ENCODE measurements around the gene ANO2.
"Not testable (repeated sequence)": the region's sequence is repeated elsewhere in the genome, so short reads cannot be mapped to it uniquely, and the experiment has no call there.

ANO2 gene

DNA sequence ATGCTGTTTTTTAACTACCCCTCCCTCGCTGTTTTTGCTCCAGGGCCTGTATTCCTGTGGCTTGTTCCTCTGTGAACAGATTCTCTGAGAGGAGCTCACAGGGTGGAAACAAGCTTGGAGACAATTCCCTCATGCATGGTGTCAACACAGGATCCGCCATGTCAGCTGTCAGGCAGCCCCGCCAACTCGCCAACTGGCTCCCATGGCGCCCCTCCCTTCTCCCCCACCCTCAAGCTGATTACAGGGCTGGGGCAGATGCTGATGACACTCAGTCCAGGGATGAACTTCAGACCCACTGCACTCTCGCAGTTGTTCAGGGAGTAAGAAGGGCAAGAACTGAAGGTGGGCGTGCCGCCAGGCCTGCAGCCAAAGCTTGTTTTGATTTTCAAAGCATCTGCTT, 283.2 kb downstream of the ANO2 start:
- H3K4me2 ChIP-seq (ENCODE audit: low read length) = no peak overlapping the region
- H4K20me1 ChIP-seq (ENCODE audit: control insufficient read depth, insufficient read depth, low read depth, low read length) = no peaks in the 10 kb centered on the region
- no peaks in the 10 kb centered on the region; the same call in 1 of the 2 replicates for H3K27me3 ChIP-seq (ENCODE audit: control insufficient read depth, low read length)
- no peak overlapping the region for H3K27ac ChIP-seq (ENCODE audit: low read depth, low read length)
- H3K36me3 ChIP-seq (ENCODE audit: control insufficient read depth, low read length) = no peaks in the 10 kb centered on the region
- no peak for TF ChIP-seq EZH2phosphoT487 (IDR thresholded peaks at IDR 0.05; ENCODE audit: borderline replicate concordance, low read length)
- no peak for TF ChIP-seq CTCF (IDR thresholded peaks at IDR 0.05; ENCODE audit: low read depth, low read length, poor library complexity, severe bottlenecking)
- H3K9me2 ChIP-seq (replicated peaks; ENCODE audit: control insufficient read depth, low read length) = no peaks in the 10 kb centered on the region
- no peaks in the 10 kb centered on the region for H3K9me3 ChIP-seq (ENCODE audit: control insufficient read depth, insufficient read depth, low read length)
- no peak overlapping the region for H3K4me3 ChIP-seq (ENCODE audit: low read length)
- H3F3A ChIP-seq (ENCODE audit: control insufficient read depth, insufficient read depth) = no peaks in the 10 kb centered on the region
- no peaks in the 10 kb centered on the region for H3K4me1 ChIP-seq (ENCODE audit: control insufficient read depth, low read length)
- H3K79me2 ChIP-seq (ENCODE audit: control insufficient read depth, low read length) = no peaks in the 10 kb centered on the region

DNA sequence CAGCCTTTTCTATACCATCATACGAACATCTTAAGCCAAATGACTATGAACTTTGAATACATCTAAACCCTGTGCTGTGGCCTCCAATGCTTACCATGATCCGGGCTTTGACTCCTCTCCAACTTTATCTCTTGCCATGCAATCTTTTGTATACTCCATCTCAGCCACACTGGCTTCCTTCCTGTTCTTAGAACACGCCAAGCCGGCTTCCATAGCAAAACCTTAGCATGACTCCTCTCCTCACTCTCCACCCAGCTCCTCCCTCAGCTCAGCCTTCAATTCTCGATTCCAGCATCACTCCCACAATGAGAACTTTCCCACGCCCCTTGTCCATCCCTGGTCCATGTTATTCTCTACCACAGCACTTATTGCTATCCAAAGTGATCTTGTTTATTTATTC, 284.8 kb downstream of the ANO2 start:
- no peaks in the 10 kb centered on the region for H3K79me2 ChIP-seq (ENCODE audit: control insufficient read depth, low read length)
- no peaks in the 10 kb centered on the region for H4K20me1 ChIP-seq (ENCODE audit: control insufficient read depth, insufficient read depth, low read depth, low read length)
- H3F3A ChIP-seq (ENCODE audit: control insufficient read depth, insufficient read depth) = no peaks in the 10 kb centered on the region
- H3K4me2 ChIP-seq (ENCODE audit: low read length) = no peak overlapping the region
- no peaks in the 10 kb centered on the region for H3K36me3 ChIP-seq (ENCODE audit: control insufficient read depth, low read length)
- H3K4me3 ChIP-seq (ENCODE audit: low read length) = no peak overlapping the region
- H3K27ac ChIP-seq (ENCODE audit: low read depth, low read length) = no peak overlapping the region
- H3K27me3 ChIP-seq (ENCODE audit: control insufficient read depth, low read length) = no peaks in the 10 kb centered on the region; the same call in 1 of the 2 replicates
- H3K9me2 ChIP-seq (replicated peaks; ENCODE audit: control insufficient read depth, low read length) = no peaks in the 10 kb centered on the region
- no peak for TF ChIP-seq CTCF (IDR thresholded peaks at IDR 0.05; ENCODE audit: low read depth, low read length, poor library complexity, severe bottlenecking)
- TF ChIP-seq EZH2phosphoT487 (IDR thresholded peaks at IDR 0.05; ENCODE audit: borderline replicate concordance, low read length) = no peak
- H3K4me1 ChIP-seq (ENCODE audit: control insufficient read depth, low read length) = no peaks in the 10 kb centered on the region
- H3K9me3 ChIP-seq (ENCODE audit: control insufficient read depth, insufficient read depth, low read length) = no peaks in the 10 kb centered on the region

DNA sequence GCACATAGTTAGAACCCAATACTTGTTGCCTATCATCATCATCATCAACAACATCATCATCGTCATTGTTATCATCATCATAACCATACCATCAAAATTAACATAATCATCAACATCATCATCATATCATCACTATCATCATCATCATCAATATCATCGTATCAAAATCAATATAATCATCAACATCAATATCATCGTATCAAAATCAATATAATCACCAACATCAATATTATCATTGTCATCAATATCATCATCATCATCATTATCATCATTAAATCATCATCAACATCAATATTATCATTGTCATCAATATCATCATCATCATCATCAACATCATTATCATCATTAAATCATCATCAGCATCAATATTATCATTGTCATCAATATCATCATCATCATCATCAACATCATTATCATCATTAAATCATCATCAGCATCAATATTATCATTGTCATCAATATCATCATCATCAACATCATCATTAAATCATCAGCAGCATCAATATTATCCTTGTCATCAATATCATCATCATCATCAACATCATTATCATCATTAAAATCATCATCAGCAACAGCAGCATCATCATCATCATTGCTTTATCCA, 286.6 kb downstream of the ANO2 start:
- not testable (repeated sequence) for H3K79me2 ChIP-seq (ENCODE audit: control insufficient read depth, low read length); H3K36me3 ChIP-seq (ENCODE audit: control insufficient read depth, low read length); H3K9me2 ChIP-seq (replicated peaks; ENCODE audit: control insufficient read depth, low read length); H3K4me3 ChIP-seq (ENCODE audit: low read length); H3K4me1 ChIP-seq (ENCODE audit: control insufficient read depth, low read length); H3K27me3 ChIP-seq (ENCODE audit: control insufficient read depth, low read length); H3F3A ChIP-seq (ENCODE audit: control insufficient read depth, insufficient read depth); H3K9me3 ChIP-seq (ENCODE audit: control insufficient read depth, insufficient read depth, low read length); H4K20me1 ChIP-seq (ENCODE audit: control insufficient read depth, insufficient read depth, low read depth, low read length); H3K4me2 ChIP-seq (ENCODE audit: low read length); H3K27ac ChIP-seq (ENCODE audit: low read depth, low read length)

GRCh38 chr12:5656836-5657235, 288.2 kb downstream of the ANO2 start:
- Histone ChIP-seq H3K36me3 (ENCODE audit: control insufficient read depth, low read length) (no peaks in the 10 kb centered on the region), H3K79me2 (ENCODE audit: control insufficient read depth, low read length) (no peaks in the 10 kb centered on the region), H3F3A (ENCODE audit: control insufficient read depth, insufficient read depth) (no peaks in the 10 kb centered on the region), H4K20me1 (ENCODE audit: control insufficient read depth, insufficient read depth, low read depth, low read length) (no peaks in the 10 kb centered on the region), H3K4me3 (ENCODE audit: low read length) (no peak overlapping the region), H3K4me2 (ENCODE audit: low read length) (no peak overlapping the region), H3K9me3 (ENCODE audit: control insufficient read depth, insufficient read depth, low read length) (no peaks in the 10 kb centered on the region), H3K4me1 (ENCODE audit: control insufficient read depth, low read length) (no peaks in the 10 kb centered on the region), H3K27me3 (ENCODE audit: control insufficient read depth, low read length) (no peaks in the 10 kb centered on the region; the same call in 1 of the 2 replicates), H3K9me2 (replicated peaks; ENCODE audit: control insufficient read depth, low read length) (no peaks in the 10 kb centered on the region), H3K27ac (ENCODE audit: low read depth, low read length) (no peak overlapping the region)
- TF ChIP-seq CTCF (IDR thresholded peaks at IDR 0.05; ENCODE audit: low read depth, low read length, poor library complexity, severe bottlenecking) (no peak), EZH2phosphoT487 (IDR thresholded peaks at IDR 0.05; ENCODE audit: borderline replicate concordance, low read length) (no peak)

Data from DOHH2 (cell line).